ENCODE results near the gene DOK4.

DNA sequence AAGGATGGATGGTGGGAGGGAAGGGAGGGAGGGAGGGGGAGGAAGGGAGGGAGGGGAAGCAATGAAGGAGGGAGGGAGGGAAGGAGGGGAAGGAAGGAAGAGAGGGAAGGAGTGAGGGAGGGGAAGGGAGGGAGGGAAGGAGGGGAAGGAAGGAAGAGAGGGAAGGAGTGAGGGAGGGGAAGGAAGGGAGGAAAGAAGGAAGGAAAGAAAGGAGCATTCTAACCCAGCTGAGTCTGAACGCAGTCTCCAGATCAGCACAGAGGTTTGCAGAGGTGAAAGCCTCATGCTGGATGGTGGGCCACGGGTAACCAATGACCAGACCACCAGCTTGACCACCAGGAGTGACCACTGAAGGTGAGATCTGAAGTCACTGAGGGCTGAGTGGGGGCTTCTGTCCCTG lies 63.1 kb downstream of the DOK4 start:
- TF ChIP-seq, protein P1, sequence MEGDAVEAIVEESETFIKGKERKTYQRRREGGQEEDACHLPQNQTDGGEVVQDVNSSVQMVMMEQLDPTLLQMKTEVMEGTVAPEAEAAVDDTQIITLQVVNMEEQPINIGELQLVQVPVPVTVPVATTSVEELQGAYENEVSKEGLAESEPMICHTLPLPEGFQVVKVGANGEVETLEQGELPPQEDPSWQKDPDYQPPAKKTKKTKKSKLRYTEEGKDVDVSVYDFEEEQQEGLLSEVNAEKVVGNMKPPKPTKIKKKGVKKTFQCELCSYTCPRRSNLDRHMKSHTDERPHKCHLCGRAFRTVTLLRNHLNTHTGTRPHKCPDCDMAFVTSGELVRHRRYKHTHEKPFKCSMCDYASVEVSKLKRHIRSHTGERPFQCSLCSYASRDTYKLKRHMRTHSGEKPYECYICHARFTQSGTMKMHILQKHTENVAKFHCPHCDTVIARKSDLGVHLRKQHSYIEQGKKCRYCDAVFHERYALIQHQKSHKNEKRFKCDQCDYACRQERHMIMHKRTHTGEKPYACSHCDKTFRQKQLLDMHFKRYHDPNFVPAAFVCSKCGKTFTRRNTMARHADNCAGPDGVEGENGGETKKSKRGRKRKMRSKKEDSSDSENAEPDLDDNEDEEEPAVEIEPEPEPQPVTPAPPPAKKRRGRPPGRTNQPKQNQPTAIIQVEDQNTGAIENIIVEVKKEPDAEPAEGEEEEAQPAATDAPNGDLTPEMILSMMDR (IDR thresholded peaks at IDR 0.05): no peak
- TF ChIP-seq EP300 (IDR thresholded peaks at IDR 0.05): no peak
